ENCODE measurements around the gene FUBP3.
"Not testable (repeated sequence)": the region's sequence is repeated elsewhere in the genome, so short reads cannot be mapped to it uniquely, and the experiment has no call there.

Gene FUBP3

GRCh38 chr9:130555968-130556367 lies 23.4 kb upstream of the FUBP3 start:
- FAIRE-seq, result no peak

GRCh38 chr9:130556396-130557076 lies 22.8 kb upstream of the FUBP3 start:
- FAIRE-seq (no peak), DNase-seq (ENCODE audit: extremely low spot score, insufficient read length, low read depth) (no peak)

More at GRCh38 chr9:130555968-130556367, 23.4 kb upstream of the FUBP3 start:
- no peak for DNase-seq (ENCODE audit: extremely low spot score, insufficient read length, low read depth)

GRCh38 chr9:130557077-130557468 lies 22.3 kb upstream of the FUBP3 start:
- FAIRE-seq, result no peak

GRCh38 chr9:130561056-130561455 lies 18.3 kb upstream of the FUBP3 start:
- FAIRE-seq (no peak), DNase-seq (ENCODE audit: extremely low spot score, insufficient read length, low read depth) (no peak)

More at GRCh38 chr9:130557077-130557468, 22.3 kb upstream of the FUBP3 start:
- no peak for DNase-seq (ENCODE audit: extremely low spot score, insufficient read length, low read depth)

GRCh38 chr9:130562525-130562924 lies 16.9 kb upstream of the FUBP3 start:
- FAIRE-seq; DNase-seq (ENCODE audit: extremely low spot score, insufficient read length, low read depth): not testable (repeated sequence)

GRCh38 chr9:130563797-130564196 lies 15.6 kb upstream of the FUBP3 start:
- DNase-seq (ENCODE audit: extremely low spot score, insufficient read length, low read depth) (no peak), FAIRE-seq (no peak)

- DNase-seq (ENCODE audit: extremely low spot score, insufficient read length, low read depth) (no peak), FAIRE-seq (no peak)
These were observed 13.6 kb upstream of the FUBP3 start for GRCh38 chr9:130565792-130566191.

GRCh38 chr9:130570208-130570607 lies 9.2 kb upstream of the FUBP3 start:
- FAIRE-seq (no peak), DNase-seq (ENCODE audit: extremely low spot score, insufficient read length, low read depth) (no peak)

- FAIRE-seq, result no peak
- no peak for DNase-seq (ENCODE audit: extremely low spot score, insufficient read length, low read depth)
These were observed 3.9 kb upstream of the FUBP3 start for GRCh38 chr9:130575514-130575913.

GRCh38 chr9:130576176-130576575 lies 3.2 kb upstream of the FUBP3 start:
- DNase-seq (ENCODE audit: extremely low spot score, insufficient read length, low read depth) (no peak), FAIRE-seq (no peak)

- DNase-seq (ENCODE audit: extremely low spot score, insufficient read length, low read depth), result no peak
These were observed 524 bp downstream of the FUBP3 start for GRCh38 chr9:130579738-130580463.

GRCh38 chr9:130581766-130582165 lies 2.4 kb downstream of the FUBP3 start:
- FAIRE-seq, result no peak
- no peak for DNase-seq (ENCODE audit: extremely low spot score, insufficient read length, low read depth)

More at GRCh38 chr9:130579738-130580463, 524 bp downstream of the FUBP3 start:
- no peak for FAIRE-seq

- FAIRE-seq (no peak), DNase-seq (ENCODE audit: extremely low spot score, insufficient read length, low read depth) (no peak)
These were observed 3.9 kb downstream of the FUBP3 start for GRCh38 chr9:130583271-130583670.

GRCh38 chr9:130587921-130588320 lies 8.5 kb downstream of the FUBP3 start:
- DNase-seq (ENCODE audit: extremely low spot score, insufficient read length, low read depth), result no peak
- no peak for FAIRE-seq

- DNase-seq (ENCODE audit: extremely low spot score, insufficient read length, low read depth), result no peak
These were observed 9.0 kb downstream of the FUBP3 start for GRCh38 chr9:130588416-130588815.

GRCh38 chr9:130589754-130590153 lies 10.4 kb downstream of the FUBP3 start:
- no peak for FAIRE-seq
- no peak for DNase-seq (ENCODE audit: extremely low spot score, insufficient read length, low read depth)

More at GRCh38 chr9:130588416-130588815, 9.0 kb downstream of the FUBP3 start:
- no peak for FAIRE-seq

GRCh38 chr9:130590305-130590704 lies 10.9 kb downstream of the FUBP3 start:
- FAIRE-seq (no peak), DNase-seq (ENCODE audit: extremely low spot score, insufficient read length, low read depth) (no peak)

GRCh38 chr9:130593020-130593419 lies 13.6 kb downstream of the FUBP3 start:
- DNase-seq (ENCODE audit: extremely low spot score, insufficient read length, low read depth), result no peak
- no peak for FAIRE-seq

- DNase-seq (ENCODE audit: extremely low spot score, insufficient read length, low read depth), result no peak
- no peak for FAIRE-seq
These were observed 17.9 kb downstream of the FUBP3 start for GRCh38 chr9:130597228-130597627.

GRCh38 chr9:130598188-130598587 lies 18.8 kb downstream of the FUBP3 start:
- no peak for DNase-seq (ENCODE audit: extremely low spot score, insufficient read length, low read depth)
- no peak for FAIRE-seq

- FAIRE-seq (no peak), DNase-seq (ENCODE audit: extremely low spot score, insufficient read length, low read depth) (no peak)
These were observed 20.2 kb downstream of the FUBP3 start for GRCh38 chr9:130599625-130600024.
